HG02840 (cell line): ENCODE measurements around the gene SYTL1.

Experiments
- ATAC-seq: cut with Tn5 transposase; IDR thresholded peaks from one replicate; pipeline ENCODE4 v1.9.1; 2021; ENCODE audit warnings: mild to moderate bottlenecking, moderate library complexity, moderate number of reproducible peaks; ENCODE audit not compliant: unreplicated experiment, low FRiP score

SYTL1 gene

DNA sequence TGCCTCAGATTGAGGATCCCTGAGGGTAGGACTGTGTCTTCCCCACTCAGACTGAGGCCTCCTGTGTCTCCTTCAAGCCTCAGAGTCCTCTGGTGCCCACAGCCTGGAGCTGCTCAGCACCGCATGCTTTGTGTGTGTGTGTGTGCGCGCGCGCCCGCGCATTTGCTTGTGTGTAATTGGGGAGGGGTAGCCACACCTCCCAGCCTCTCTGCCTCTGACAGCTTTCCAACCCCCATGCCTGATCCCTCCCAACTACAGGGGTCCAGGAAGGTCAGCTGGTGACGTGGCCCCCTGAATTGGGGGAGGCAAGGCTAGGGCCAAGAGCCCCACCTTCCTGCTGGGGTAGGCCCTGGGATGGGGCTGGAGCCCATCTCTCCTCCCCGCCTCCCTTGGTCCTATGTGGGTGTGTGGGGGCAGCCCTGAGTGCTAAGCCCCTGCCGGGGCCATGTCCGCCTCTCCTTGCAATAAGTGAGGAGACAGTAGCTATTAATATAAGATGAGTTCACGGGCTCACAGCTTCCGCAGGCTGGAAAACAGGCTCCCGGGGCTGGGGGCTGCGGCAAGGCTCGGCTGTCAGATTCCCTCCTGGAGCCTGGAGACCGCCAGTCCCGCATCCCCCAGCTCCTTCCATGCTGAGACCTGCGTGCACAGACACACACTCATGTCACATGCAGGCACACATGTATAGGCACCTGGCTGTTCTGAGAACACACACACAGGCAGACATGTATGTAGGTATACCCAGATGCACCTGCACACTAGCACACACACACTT, 57.6 kb downstream of the SYTL1 start:
- ATAC-seq, result no peak

DNA sequence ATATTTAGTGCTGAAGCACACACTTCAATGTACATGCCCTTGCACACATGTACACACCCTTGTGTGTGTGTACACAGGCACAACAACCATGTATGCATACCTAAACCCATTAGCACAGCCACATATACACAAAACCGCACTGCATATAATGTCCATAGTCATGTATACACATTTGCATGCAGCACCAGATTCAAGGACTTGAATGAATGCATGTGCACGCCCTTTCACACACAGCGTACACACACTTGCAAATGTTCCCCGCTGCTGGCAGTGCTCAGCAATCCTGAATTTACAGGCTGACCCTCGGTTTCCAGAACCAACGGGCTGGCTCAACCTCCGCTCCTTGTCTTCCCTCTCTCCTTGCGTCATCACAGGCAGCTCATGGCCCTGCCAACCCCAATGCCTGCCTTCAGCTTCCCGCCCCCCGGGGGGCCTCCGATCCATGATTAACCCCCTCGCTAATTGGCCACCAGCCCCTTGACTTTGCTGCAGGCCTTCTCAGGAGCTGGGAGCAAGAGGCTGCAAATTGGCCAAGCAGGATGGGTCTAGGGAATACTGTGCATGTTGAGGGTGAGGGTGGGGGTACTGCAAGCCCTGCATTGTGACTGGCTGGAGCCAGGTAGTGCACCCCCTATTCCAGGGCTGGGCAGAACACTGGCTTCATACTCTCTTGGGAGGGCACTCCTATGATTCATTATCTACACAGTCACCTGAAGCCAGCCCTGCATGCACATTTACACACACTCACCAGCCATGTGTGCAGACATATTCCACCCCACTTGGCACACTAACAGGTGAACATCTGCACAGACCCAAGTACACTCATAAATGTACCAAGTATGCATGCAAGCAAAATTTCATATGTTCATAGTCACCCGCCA, 58.5 kb downstream of the SYTL1 start:
- no peak for ATAC-seq

DNA sequence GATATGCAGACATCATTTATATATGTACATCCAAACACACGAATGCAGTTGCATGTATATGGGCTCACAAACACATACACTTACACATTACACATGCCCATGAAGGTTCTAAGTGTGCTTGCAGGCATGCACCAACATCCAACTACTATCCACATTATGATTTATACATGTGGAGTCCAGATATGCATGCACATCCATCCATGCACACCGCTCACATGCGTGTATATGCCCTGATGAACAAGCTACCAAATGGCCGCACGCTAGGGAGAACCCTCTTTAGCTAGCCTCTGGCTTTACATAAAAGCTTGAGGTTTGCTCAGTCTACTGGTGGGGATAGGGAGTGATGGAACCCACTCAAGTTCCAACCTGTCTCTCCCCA, 59.1 kb downstream of the SYTL1 start:
- ATAC-seq, result no peak

DNA sequence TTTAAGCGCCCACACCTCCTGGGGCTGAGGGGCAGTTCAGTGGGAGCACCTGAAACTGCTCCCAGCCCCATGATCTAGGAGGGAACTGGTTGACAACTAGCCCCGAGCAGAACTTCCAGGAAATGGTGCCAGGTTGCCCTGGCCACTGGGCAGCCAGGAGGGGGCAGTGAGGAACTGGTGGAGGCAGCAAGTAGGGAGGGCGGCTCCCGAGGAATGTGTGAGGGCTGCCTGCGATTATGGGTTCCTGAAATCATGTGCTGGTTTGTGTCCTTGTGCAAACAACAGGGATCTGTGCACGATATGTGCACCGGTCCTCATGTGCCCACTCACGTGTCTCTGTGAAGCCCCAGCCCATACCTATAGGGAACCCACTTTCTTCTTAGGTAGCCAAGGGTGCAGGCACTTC, 60.5 kb downstream of the SYTL1 start:
- no peak for ATAC-seq

DNA sequence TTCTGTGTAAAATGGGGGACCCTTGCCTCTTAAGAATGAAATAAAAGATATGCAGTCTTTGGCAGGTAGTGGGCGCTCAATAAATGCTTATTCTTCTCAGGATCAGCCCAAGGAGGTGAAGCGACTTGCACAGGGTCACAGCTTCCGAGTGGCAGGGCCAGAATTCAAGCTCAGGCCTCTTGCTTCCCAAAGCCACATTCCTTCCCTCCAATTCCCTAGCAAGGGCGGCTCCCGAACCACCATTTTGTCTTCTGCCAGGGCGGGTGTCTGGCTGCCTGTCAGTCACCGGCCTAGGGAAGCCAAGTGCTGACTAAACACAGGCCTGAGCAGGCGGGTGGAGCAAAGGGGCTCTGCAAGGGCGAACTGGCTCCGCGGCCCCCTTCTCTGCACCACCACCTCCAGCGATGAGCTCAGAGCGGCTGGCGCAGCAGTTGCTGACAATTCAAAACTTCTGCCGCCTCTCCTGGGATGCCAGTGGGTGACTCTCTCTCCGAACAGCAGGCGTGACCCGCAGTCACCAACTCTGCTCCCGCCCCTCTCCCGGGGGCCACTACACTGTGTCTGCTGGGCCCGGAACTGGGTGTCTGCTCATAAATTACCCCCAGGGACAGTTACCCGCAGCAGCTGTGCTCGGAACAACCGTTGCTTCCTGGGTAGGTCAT, 61.4 kb downstream of the SYTL1 start:
- ATAC-seq, result no peak
